B cell (primary cell): ENCODE data around the gene KDM4D. TPM values are rescaled to one million over a fixed set of nuclear protein-coding genes. Genes with fewer than 3 reads are reported as not detected.

ENCODE experiments used
- ATAC-seq: fragments of 200-7000 bp; cut with Tn5 transposase; one replicate; pipeline ENCODE4 v1.10.0; 2021; ENCODE audit warnings: low read depth, mild to moderate bottlenecking, moderate number of reproducible peaks, moderate library complexity
- CTCF ChIA-PET: fragments of 350-600 bp; sonication (Branson Sonifier 250); formaldehyde crosslinking; loops from one replicate; lab custom pipeline; 2021; ENCODE audit warnings: antibody characterized with exemption, inconsistent platforms; lab: Charles Lee
- POLR2A ChIA-PET: fragments of 350-600 bp; sonication (Branson Sonifier 250); formaldehyde crosslinking; loops from one replicate; lab custom pipeline; 2021; ENCODE audit warnings: antibody characterized with exemption; lab: Charles Lee
- DNase-seq: peaks from one replicate; pipeline ENCODE4 v3.0.0; 2013
- H2AFZ ChIP-seq: 2 replicates; pipeline ENCODE4 v1.6.1; 2012; ENCODE audit warnings: mild to moderate bottlenecking, low read depth, low read length; ENCODE audit not compliant: insufficient read depth, poor library complexity, severe bottlenecking
- H3K27ac ChIP-seq, 2 donors: 1 replicate in 1 of 2; 2 replicates in 1 of 2; pipeline ENCODE4 v1.5.1; 2012 to 2013; ENCODE audit warnings: low read length in 2 of 2, mild to moderate bottlenecking in 2 of 2, moderate library complexity in 1 of 2
- H3K27me3 ChIP-seq, 4 experiments: fragments of 200-600 bp in 1 of 4; sonication (generic) in 1 of 4; replicated peaks in 1 of 4; 1 replicate in 2 of 4; 2 replicates in 2 of 4; pipeline versions ENCODE4 v1.6.1 to v1.7.0; 2013 to 2016; ENCODE audit warnings: low read length in 3 of 4, mild to moderate bottlenecking in 2 of 4, mixed read lengths in 1 of 4, moderate library complexity in 1 of 4; ENCODE audit not compliant: insufficient read depth in 4 of 4, control insufficient read depth in 3 of 4; ENCODE audit errors: control extremely low read depth in 1 of 4
- H3K36me3 ChIP-seq, 2 experiments: replicated peaks in 1 of 2; 1 replicate in 1 of 2; 2 replicates in 1 of 2; pipeline versions ENCODE4 v1.6.1 to v1.7.1; 2013; ENCODE audit warnings: low read length in 1 of 2; ENCODE audit not compliant: insufficient read depth in 2 of 2, control insufficient read depth in 1 of 2; ENCODE audit errors: control extremely low read depth in 1 of 2, extremely low read depth in 1 of 2
- H3K4me1 ChIP-seq, 2 donors: fragments of 200-600 bp in 1 of 2; sonication (generic) in 1 of 2; 1 replicate in 1 of 2; 2 replicates in 1 of 2; pipeline versions ENCODE4 v1.5.1 to v1.6.1; 2013 to 2017; ENCODE audit warnings: low read length in 2 of 2; ENCODE audit not compliant: control insufficient read depth in 2 of 2, insufficient read depth in 2 of 2
- H3K4me2 ChIP-seq: replicated peaks from 2 replicates; pipeline ENCODE3; 2012; ENCODE audit warnings: mild to moderate bottlenecking, low read depth, low read length; ENCODE audit not compliant: poor library complexity, severe bottlenecking
- H3K4me3 ChIP-seq, 5 experiments: fragments of 200-600 bp in 1 of 5; sonication (generic) in 1 of 5; 1 replicate in 3 of 5; 2 replicates in 2 of 5; pipeline versions ENCODE4 v1.5.1 to v1.7.0; 2011 to 2016; ENCODE audit warnings: low read length in 4 of 5, mild to moderate bottlenecking in 4 of 5, low read depth in 2 of 5, control low read depth in 1 of 5, moderate library complexity in 1 of 5; ENCODE audit not compliant: insufficient read depth in 1 of 5; ENCODE audit errors: control extremely low read depth in 1 of 5, extremely low read depth in 1 of 5
- H3K79me2 ChIP-seq: fragments of 200-600 bp; sonication (generic); one replicate; pipeline ENCODE4 v1.6.0; 2016; ENCODE audit warnings: low read length; ENCODE audit not compliant: control insufficient read depth, insufficient read depth
- H3K9ac ChIP-seq: fragments of 200-600 bp; sonication (generic); 2 replicates; pipeline ENCODE4 v1.6.1; 2017; ENCODE audit warnings: mild to moderate bottlenecking, low read length, moderate library complexity
- H3K9me3 ChIP-seq, 3 donors: one replicate each; pipeline versions ENCODE4 v1.6.1 to v1.7.1; 2013; ENCODE audit warnings: low read length in 2 of 3; ENCODE audit not compliant: control insufficient read depth in 2 of 3, insufficient read depth in 1 of 3; ENCODE audit errors: control extremely low read depth in 1 of 3
- H4K20me1 ChIP-seq: 2 replicates; pipeline ENCODE4 v1.6.0; 2012; ENCODE audit warnings: mild to moderate bottlenecking, low read length; ENCODE audit not compliant: insufficient read depth, control insufficient read depth, poor library complexity, severe bottlenecking
- H3K27ac Mint-ChIP-seq: one replicate; pipeline ENCODE4 v1.8.0; 2021; ENCODE audit warnings: mixed read lengths
- H3K27me3 Mint-ChIP-seq: one replicate; pipeline ENCODE4 v1.8.0; 2021; ENCODE audit warnings: mixed read lengths
- H3K4me1 Mint-ChIP-seq: one replicate; pipeline ENCODE4 v1.8.0; 2021; ENCODE audit warnings: mixed read lengths
- H3K4me3 Mint-ChIP-seq: one replicate; pipeline ENCODE4 v1.8.0; 2021; ENCODE audit warnings: mixed read lengths
- H3K9me3 Mint-ChIP-seq: one replicate; pipeline ENCODE4 v1.8.0; 2022; ENCODE audit warnings: mixed read lengths; ENCODE audit not compliant: insufficient read depth
- CTCF ChIP-seq: fragments of 200-600 bp; IDR thresholded peaks from one replicate; pipeline ENCODE4 v1.8.0; 2022; ENCODE audit warnings: antibody characterized with exemption, mild to moderate bottlenecking
- EZH2 ChIP-seq: IDR thresholded peaks from 2 replicates; pipeline ENCODE4 v1.6.1; 2012; ENCODE audit warnings: borderline replicate concordance, low read depth, mild to moderate bottlenecking, moderate library complexity, low read length; ENCODE audit not compliant: insufficient read depth, poor library complexity, severe bottlenecking
- WGBS: methylation state at CpG from one replicate; pipeline ENCODE4 v1.1.5; 2013; ENCODE audit warnings: missing lambda C conversion rate; ENCODE audit not compliant: insufficient coverage; 5-methylcytosine and 5-hydroxymethylcytosine counted together
- intact Hi-C: fragments of 100-400 bp; cut with micrococcal nuclease; formaldehyde crosslinking; loops from one replicate; pipeline ENCODE4 v1.10.0; 2022
- polyA plus RNA-seq: library from polyadenylated mRNA; depleted of rRNA; stranded (reverse); fragments of >200 nt; gene quantifications from 2 replicates; pipeline ENCODE4 v1.2.3, GENCODE V29; 2012
- total RNA-seq, 2 donors: library from RNA; stranded (reverse); fragments of 120-200 nt in 1 of 2; gene quantifications; 1 replicate in 1 of 2; 2 replicates in 1 of 2; pipeline versions ENCODE4 v1.2.3 to v1.2.4, GENCODE V29; 2013 to 2022

KDM4D gene
- total and polyA plus RNA-seq, 2 donors (not counting 1 experiment from before 2014, with no cell fraction given): 0.44 to 0.58 TPM

- Histone ChIP-seq H3K4me1 (no peaks in the 10 kb centered on the region), H3K4me2 (no peak overlapping the region), H3K27ac (no peak overlapping the region), H3K79me2 (no peaks in the 10 kb centered on the region), H3K36me3 (no peaks in the 10 kb centered on the region), H3K27me3 (no peaks in the 10 kb centered on the region), H2AFZ (no peak overlapping the region), H3K9ac (no peak overlapping the region), H4K20me1 (no peaks in the 10 kb centered on the region), H3K4me3 (no peak overlapping the region), H3K9me3 (no peaks in the 10 kb centered on the region)
- H3K4me3 Mint-ChIP-seq: no peak overlapping the region
- ChIA-PET CTCF (no interaction called here), POLR2A (no interaction called here)
- 96% methylated on average over 4 of the region's 6 CpGs for WGBS
- TF ChIP-seq EZH2 (no peak), CTCF (peak; percentile 16)
- intact Hi-C loops: no loop called here
- H3K4me1 Mint-ChIP-seq: no peaks in the 10 kb centered on the region
- no peak overlapping the region for H3K27ac Mint-ChIP-seq
- H3K9me3 Mint-ChIP-seq: no peaks in the 10 kb centered on the region
- no peaks in the 10 kb centered on the region for H3K27me3 Mint-ChIP-seq
- DNase-seq (no peak), ATAC-seq (no peak)
Measured at GRCh38 chr11:94997437-94997836, 23.9 kb downstream of the KDM4D start.

- H3K79me2 ChIP-seq: no peaks in the 10 kb centered on the region
- H3K27ac ChIP-seq: no peak overlapping the region
- 88% methylated on average over 13 of the region's 13 CpGs for WGBS
- no peaks in the 10 kb centered on the region for H3K9me3 Mint-ChIP-seq
- ChIA-PET POLR2A (no interaction called here), CTCF (no interaction called here)
- H3K4me1 ChIP-seq: no peaks in the 10 kb centered on the region
- no peak overlapping the region for H3K4me2 ChIP-seq
- H3K4me3 ChIP-seq: no peak overlapping the region
- no peak overlapping the region for H3K9ac ChIP-seq
- H3K4me3 Mint-ChIP-seq: no peak overlapping the region
- H3K36me3 ChIP-seq: no peaks in the 10 kb centered on the region
- intact Hi-C loops: no loop called here
- no peak overlapping the region for H2AFZ ChIP-seq
- ATAC-seq (no peak), DNase-seq (no peak)
- H3K4me1 Mint-ChIP-seq: no peaks in the 10 kb centered on the region
- H3K27ac Mint-ChIP-seq: no peak overlapping the region
- no peaks in the 10 kb centered on the region for H3K27me3 Mint-ChIP-seq
- TF ChIP-seq CTCF (no peak), EZH2 (no peak)
- H4K20me1 ChIP-seq: no peaks in the 10 kb centered on the region
- no peaks in the 10 kb centered on the region for H3K9me3 ChIP-seq
- H3K27me3 ChIP-seq: no peaks in the 10 kb centered on the region
Measured at GRCh38 chr11:94998285-94998684, 24.8 kb downstream of the KDM4D start.
